ENCODE measurements around the gene PPP2R5A. TPM values are rescaled to one million over a fixed set of nuclear protein-coding genes. Genes with fewer than 3 reads are reported as not detected.

The PPP2R5A gene
- total RNA-seq, 3 donors from 2014 or later = 56.5 to 63.9 (median 63.3) TPM

GRCh38 chr1:212247179-212247721 is 38.0 kb upstream of the PPP2R5A start:
- Histone ChIP-seq H3K4me1 (ENCODE audit: low read depth) (peaks cover 7% of the 10 kb centered on the region), H3K4me3 (no peak overlapping the region), H3K9me3 (no peaks in the 10 kb centered on the region), H3K36me3 (ENCODE audit: low read depth) (no peaks in the 10 kb centered on the region)
- ATAC-seq (no peak), DNase-seq (no peak)
- no peak for TF ChIP-seq CTCF (IDR thresholded peaks at IDR 0.05)
- intact Hi-C loops (cut with DNase I, micrococcal nuclease) = no loop called here

GRCh38 chr1:212247988-212248387 is 37.2 kb upstream of the PPP2R5A start:
- Histone ChIP-seq H3K36me3 (ENCODE audit: low read depth) (no peaks in the 10 kb centered on the region), H3K9me3 (no peaks in the 10 kb centered on the region), H3K4me1 (ENCODE audit: low read depth) (peaks cover 2% of the 10 kb centered on the region), H3K4me3 (no peak overlapping the region)
- intact Hi-C loops (cut with DNase I, micrococcal nuclease) = no loop called here
- DNase-seq (no peak), ATAC-seq (peak; percentile 24)
- TF ChIP-seq CTCF (IDR thresholded peaks at IDR 0.05) = no peak

GRCh38 chr1:212254853-212255363 is 30.3 kb upstream of the PPP2R5A start:
- Histone ChIP-seq H3K4me3 (no peak overlapping the region), H3K9me3 (no peaks in the 10 kb centered on the region), H3K36me3 (ENCODE audit: low read depth) (no peaks in the 10 kb centered on the region), H3K4me1 (ENCODE audit: low read depth) (no peaks in the 10 kb centered on the region)
- intact Hi-C loops (cut with DNase I, micrococcal nuclease) = no loop called here
- no peak for TF ChIP-seq CTCF (IDR thresholded peaks at IDR 0.05)
- DNase-seq (no peak), ATAC-seq (peak; percentile 17)

- ATAC-seq (peak; percentile 15), DNase-seq (no peak)
- H3K4me1 ChIP-seq (ENCODE audit: low read depth) = no peaks in the 10 kb centered on the region
- no peak overlapping the region for H3K4me3 ChIP-seq
- H3K9me3 ChIP-seq = no peaks in the 10 kb centered on the region
- intact Hi-C loops (cut with DNase I, micrococcal nuclease) = no loop called here
- no peak for TF ChIP-seq CTCF (IDR thresholded peaks at IDR 0.05)
- H3K36me3 ChIP-seq (ENCODE audit: low read depth) = no peaks in the 10 kb centered on the region
These were observed 29.4 kb upstream of the PPP2R5A start for GRCh38 chr1:212255705-212256307.

- Histone ChIP-seq H3K9me3 (no peaks in the 10 kb centered on the region), H3K4me3 (no peak overlapping the region), H3K36me3 (ENCODE audit: low read depth) (no peaks in the 10 kb centered on the region), H3K4me1 (ENCODE audit: low read depth) (no peaks in the 10 kb centered on the region)
- TF ChIP-seq CTCF (IDR thresholded peaks at IDR 0.05) = no peak
- intact Hi-C loops (cut with DNase I, micrococcal nuclease) = no loop called here
- ATAC-seq (peak; percentile 67), DNase-seq (no peak)
These were observed 28.8 kb upstream of the PPP2R5A start for GRCh38 chr1:212256369-212256768.
